HG02798 (cell line): ENCODE results near the gene SPATA19.

ENCODE experiments used
- ATAC-seq: cut with Tn5 transposase; IDR thresholded peaks from one replicate; pipeline ENCODE4 v1.9.1; 2021; ENCODE audit warnings: mild to moderate bottlenecking; ENCODE audit not compliant: unreplicated experiment, poor library complexity

The SPATA19 gene

GRCh38 chr11:133793271-133794035 lies 51.9 kb downstream of the SPATA19 start:
- ATAC-seq: no peak

GRCh38 chr11:133790995-133791394 lies 54.3 kb downstream of the SPATA19 start:
- no peak for ATAC-seq
